HEK293 (cell line): Measurements from ENCODE around the gene MAPK8IP3.

Source experiments
- CTCF ChIP-seq: fragments of 450-650 bp; formaldehyde crosslinking; IDR thresholded peaks from 2 replicates; pipeline ENCODE4 v1.5.1; 2016; ENCODE audit warnings: missing biosample characterization, missing genetic modification characterization
- MEIS1 ChIP-seq: sonication (generic); formaldehyde crosslinking; IDR thresholded peaks from 2 replicates; pipeline ENCODE4 v1.8.1; 2022; ENCODE audit warnings: missing genetic modification reagents, mild to moderate bottlenecking, borderline replicate concordance
- MYNN ChIP-seq: fragments of 450-650 bp; formaldehyde crosslinking; IDR thresholded peaks from 2 replicates; pipeline ENCODE4 v1.5.1; 2016; ENCODE audit warnings: missing biosample characterization, missing genetic modification characterization, borderline replicate concordance
- SALL2 ChIP-seq: fragments of 450-650 bp; formaldehyde crosslinking; IDR thresholded peaks from 2 replicates; pipeline ENCODE4 v1.5.0; 2017; ENCODE audit warnings: missing biosample characterization, mild to moderate bottlenecking, missing genetic modification characterization, borderline replicate concordance
- ZBTB1 ChIP-seq: fragments of 450-650 bp; formaldehyde crosslinking; IDR thresholded peaks from 2 replicates; pipeline ENCODE4 v1.5.1; 2016; ENCODE audit warnings: missing biosample characterization, missing genetic modification characterization
- ZNF121 ChIP-seq: fragments of 450-650 bp; formaldehyde crosslinking; IDR thresholded peaks from 2 replicates; pipeline ENCODE4 v1.5.1; 2016; ENCODE audit warnings: missing biosample characterization, missing genetic modification characterization
- ZNF274 ChIP-seq, 2 experiments: fragments of 200-500 bp in 1 of 2; fragments of 450-650 bp in 1 of 2; sonication (Bioruptor generic) in 1 of 2; formaldehyde crosslinking in 1 of 2; IDR thresholded peaks; 2 replicates each; pipeline versions ENCODE4 v1.5.1 to v1.6.1; 2014 to 2016; ENCODE audit warnings: borderline replicate concordance in 1 of 2, inconsistent platforms in 1 of 2, low read length in 1 of 2, missing biosample characterization in 1 of 2, missing genetic modification characterization in 1 of 2
- ZNF530 ChIP-seq: fragments of 450-650 bp; formaldehyde crosslinking; IDR thresholded peaks from 2 replicates; pipeline ENCODE4 v1.5.1; 2016; ENCODE audit warnings: low read depth, missing biosample characterization, missing genetic modification characterization

- TF ChIP-seq MYNN (tag by site-specific recombination), result no peak
- no peak for TF ChIP-seq CTCF (tag by site-specific recombination)
- no peak for TF ChIP-seq MEIS1 (CRISPR knock-in tag)
- no peak for TF ChIP-seq ZNF530
- no peak for TF ChIP-seq SALL2 (tag by site-specific recombination)
- no peak for TF ChIP-seq ZBTB1 (tag by site-specific recombination)
- no peak for TF ChIP-seq ZNF121 (tag by site-specific recombination)
- TF ChIP-seq ZNF274 (IDR thresholded peaks at IDR 0.05; ENCODE audit: low read length), result no peak
- TF ChIP-seq ZNF274 (tag by site-specific recombination; IDR thresholded peaks at IDR 0.05; ENCODE audit: borderline replicate concordance), result no peak
Measured at GRCh38 chr16:1762196-1762878, 56.3 kb downstream of the MAPK8IP3 start.
